GM23338 (cell line): ENCODE measurements around the gene CTNNA2. TPM values are rescaled to one million over a fixed set of nuclear protein-coding genes. Genes with fewer than 3 reads are reported as not detected.

Experiments used
- ATAC-seq: fragments of 200-7000 bp; cut with Tn5 transposase; 3 replicates; pipeline ENCODE4 v1.9.1; 2020
- DNase-seq: peaks from one replicate; pipeline ENCODE4 v3.0.0-alpha.2; 2015; ENCODE audit warnings: low spot score
- H2AFZ ChIP-seq: fragments of 200-600 bp; sonication (generic); 2 replicates; pipeline ENCODE4 v1.8.0; 2016; ENCODE audit warnings: antibody characterized with exemption, mild to moderate bottlenecking, moderate library complexity
- H3F3A ChIP-seq: fragments of 200-600 bp; sonication (generic); replicated peaks from 2 replicates; pipeline ENCODE4 v1.8.0; 2017; ENCODE audit warnings: antibody characterized with exemption, mixed run types, low read depth
- H3K27ac ChIP-seq: fragments of 200-600 bp; sonication (generic); 2 replicates; pipeline ENCODE4 v1.6.1; 2016; ENCODE audit warnings: low read depth
- H3K27me3 ChIP-seq: fragments of 200-600 bp; sonication (generic); 2 replicates; pipeline ENCODE4 v1.8.0; 2016; ENCODE audit warnings: mild to moderate bottlenecking, mixed run types, moderate library complexity; ENCODE audit not compliant: insufficient read depth
- H3K36me3 ChIP-seq: fragments of 200-600 bp; sonication (generic); 2 replicates; pipeline ENCODE4 v1.8.0; 2016; ENCODE audit warnings: mild to moderate bottlenecking; ENCODE audit not compliant: insufficient read depth
- H3K4me1 ChIP-seq: fragments of 200-600 bp; sonication (generic); 2 replicates; pipeline ENCODE4 v1.8.0; 2016; ENCODE audit warnings: mild to moderate bottlenecking, moderate library complexity; ENCODE audit not compliant: insufficient read depth
- H3K4me2 ChIP-seq: fragments of 200-600 bp; sonication (generic); 2 replicates; pipeline ENCODE4 v1.7.1; 2017; ENCODE audit warnings: mixed run types
- H3K4me3 ChIP-seq: fragments of 200-600 bp; sonication (generic); 2 replicates; pipeline ENCODE4 v1.6.1; 2016; ENCODE audit warnings: mixed run types
- H3K79me2 ChIP-seq: fragments of 200-600 bp; sonication (generic); replicated peaks from 2 replicates; pipeline ENCODE4 v1.8.0; 2017; ENCODE audit warnings: mild to moderate bottlenecking; ENCODE audit not compliant: insufficient read depth
- H3K9me2 ChIP-seq: fragments of 200-600 bp; sonication (generic); 2 replicates; pipeline ENCODE4 v1.8.0; 2017; ENCODE audit not compliant: insufficient read depth
- H4K20me1 ChIP-seq: fragments of 200-600 bp; sonication (generic); replicated peaks from 2 replicates; pipeline ENCODE4 v1.8.0; 2017; ENCODE audit warnings: mild to moderate bottlenecking; ENCODE audit not compliant: insufficient read depth
- H3K27ac Mint-ChIP-seq: 2 replicates; pipeline ENCODE4 v1.8.0; 2020; ENCODE audit warnings: inconsistent platforms, mild to moderate bottlenecking, moderate library complexity, mixed read lengths
- H3K27me3 Mint-ChIP-seq: 3 replicates; pipeline ENCODE4 v1.8.0; 2022; ENCODE audit warnings: low read depth, mild to moderate bottlenecking, moderate library complexity, mixed read lengths, inconsistent platforms; ENCODE audit not compliant: insufficient read depth, poor library complexity
- H3K36me3 Mint-ChIP-seq: 3 replicates; pipeline ENCODE4 v1.8.0; 2021; ENCODE audit warnings: low read depth, mild to moderate bottlenecking, inconsistent platforms, moderate library complexity, mixed read lengths
- H3K4me1 Mint-ChIP-seq: 3 replicates; pipeline ENCODE4 v1.8.0; 2020; ENCODE audit warnings: mild to moderate bottlenecking, inconsistent platforms, mixed read lengths
- H3K4me3 Mint-ChIP-seq: 3 replicates; pipeline ENCODE4 v1.8.0; 2021; ENCODE audit warnings: moderate library complexity, mild to moderate bottlenecking, inconsistent platforms, mixed read lengths
- H3K9me3 Mint-ChIP-seq: 3 replicates; pipeline ENCODE4 v1.8.0; 2020; ENCODE audit warnings: moderate library complexity, mild to moderate bottlenecking, inconsistent platforms, mixed read lengths
- CREB1 ChIP-seq: fragments of 250-450 bp; sonication (Bioruptor Pico); IDR thresholded peaks from 2 replicates; pipeline ENCODE4 v1.5.0; 2020; ENCODE audit warnings: low read depth, mild to moderate bottlenecking, moderate library complexity
- EZH2 ChIP-seq: fragments of 200-600 bp; sonication (generic); IDR thresholded peaks from one replicate; pipeline ENCODE4 v1.8.0; 2017; ENCODE audit warnings: antibody characterized with exemption, mild to moderate bottlenecking, low read depth; ENCODE audit not compliant: unreplicated experiment
- EZH2phosphoT487 ChIP-seq: fragments of 200-600 bp; sonication (generic); IDR thresholded peaks from one replicate; pipeline ENCODE4 v1.8.1; 2018; ENCODE audit warnings: antibody characterized with exemption; ENCODE audit not compliant: unreplicated experiment
- JUNB ChIP-seq: IDR thresholded peaks from one replicate; pipeline ENCODE4 v1.6.1; 2016; ENCODE audit warnings: antibody characterized with exemption; ENCODE audit not compliant: unreplicated experiment
- NANOG ChIP-seq: IDR thresholded peaks from 2 replicates; pipeline ENCODE4 v1.6.1; 2016; ENCODE audit warnings: antibody characterized with exemption, borderline replicate concordance
- POLR2AphosphoS5 ChIP-seq: IDR thresholded peaks from 2 replicates; pipeline ENCODE4 v1.6.1; 2016; ENCODE audit warnings: antibody characterized with exemption, low read depth
- STAT1 ChIP-seq: IDR thresholded peaks from one replicate; pipeline ENCODE4 v1.6.1; 2016; ENCODE audit warnings: antibody characterized with exemption; ENCODE audit not compliant: unreplicated experiment
- ZNF114 ChIP-seq: fragments of 250-450 bp; sonication (Bioruptor Pico); IDR thresholded peaks from 2 replicates; pipeline ENCODE4 v1.5.0; 2020; ENCODE audit warnings: mild to moderate bottlenecking, moderate library complexity
- ZNF331 ChIP-seq: fragments of 250-450 bp; sonication (Bioruptor Pico); IDR thresholded peaks from 2 replicates; pipeline ENCODE4 v1.5.0; 2020; ENCODE audit warnings: low read depth, mild to moderate bottlenecking, moderate library complexity
- polyA plus RNA-seq: library from polyadenylated mRNA; unstranded; fragments of >200 nt; fragmentation: Nextera tagmentation; extraction: Ambion mirVana; gene quantifications from 2 replicates; pipeline ENCODE4 v1.2.1, GENCODE V29; 2016
- total RNA-seq: library from RNA; depleted of rRNA; stranded (reverse); fragments of >200 nt; shearing (Covaris generic); gene quantifications from 2 replicates; pipeline ENCODE4 v1.2.3, GENCODE V29; 2014
- TF ChIP-seq, protein P1 (sequence below): fragments of 250-450 bp; sonication (Bioruptor Pico); IDR thresholded peaks from 2 replicates; pipeline ENCODE4 v1.5.0; 2020; ENCODE audit warnings: mild to moderate bottlenecking, moderate library complexity
- TF ChIP-seq, protein P2 (sequence below): IDR thresholded peaks from 2 replicates; pipeline ENCODE4 v1.6.1; 2016; ENCODE audit warnings: antibody characterized with exemption
- TF ChIP-seq, protein P3 (sequence below), 2 experiments: fragments of 200-600 bp in 1 of 2; sonication (generic) in 1 of 2; conservative IDR thresholded peaks; 2 replicates each; pipeline versions ENCODE4 v1.5.1 to v1.6.1; 2016 to 2017; ENCODE audit warnings: antibody characterized with exemption in 2 of 2, low read depth in 2 of 2, mild to moderate bottlenecking in 2 of 2, moderate library complexity in 1 of 2
- TF ChIP-seq, protein P4 (sequence below): IDR thresholded peaks from one replicate; pipeline ENCODE4 v1.6.1; 2018; ENCODE audit warnings: antibody characterized with exemption; ENCODE audit not compliant: unreplicated experiment

Gene CTNNA2
- total and polyA plus RNA-seq, 2 experiments from 2014 or later: 6.4 to 15.6 TPM

DNA sequence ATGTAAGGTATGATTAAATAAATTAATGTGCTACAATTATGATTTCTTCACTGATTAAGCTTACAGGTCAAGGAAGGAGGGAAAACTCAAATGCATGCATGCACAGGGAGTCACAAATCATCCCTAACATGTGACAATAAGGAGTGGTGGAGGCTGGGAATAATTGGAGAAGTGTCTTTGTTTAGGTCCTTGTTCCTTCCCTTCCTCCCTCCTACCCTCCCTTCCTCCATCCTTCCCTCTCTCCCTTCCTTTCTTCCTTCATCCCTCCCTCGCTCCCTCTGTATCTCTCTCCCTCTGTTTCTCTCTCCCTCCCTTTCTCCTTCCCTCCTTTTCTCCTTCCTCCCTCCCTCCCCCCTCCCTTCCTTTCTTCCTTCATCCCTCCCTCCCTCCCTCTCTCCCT lies 337.1 kb downstream of the CTNNA2 start:
- Mint-ChIP-seq H3K4me1 (peaks cover 34% of the 10 kb centered on the region), H3K4me3 (no peak overlapping the region), H3K9me3 (no peaks in the 10 kb centered on the region; the same call in 2 of the 3 replicates), H3K27me3 (no peaks in the 10 kb centered on the region), H3K27ac (no peak overlapping the region), H3K36me3 (peaks cover 6% of the 10 kb centered on the region; the same call in 1 of the 3 replicates)
- DNase-seq (no peak), ATAC-seq (no peak)
- Histone ChIP-seq H3K79me2 (no peaks in the 10 kb centered on the region), H3K27me3 (no peaks in the 10 kb centered on the region), H4K20me1 (no peaks in the 10 kb centered on the region), H3F3A (no peaks in the 10 kb centered on the region), H3K36me3 (no peaks in the 10 kb centered on the region), H3K4me3 (no peak overlapping the region), H3K27ac (peak overlapping the region; percentile 47), H3K9me2 (peaks cover 6% of the 10 kb centered on the region; the same call in 1 of the 2 replicates), H2AFZ (no peak overlapping the region), H3K4me1 (peaks cover 22% of the 10 kb centered on the region), H3K4me2 (no peak overlapping the region)
- no peak for TF ChIP-seq STAT1
- TF ChIP-seq, protein P1, sequence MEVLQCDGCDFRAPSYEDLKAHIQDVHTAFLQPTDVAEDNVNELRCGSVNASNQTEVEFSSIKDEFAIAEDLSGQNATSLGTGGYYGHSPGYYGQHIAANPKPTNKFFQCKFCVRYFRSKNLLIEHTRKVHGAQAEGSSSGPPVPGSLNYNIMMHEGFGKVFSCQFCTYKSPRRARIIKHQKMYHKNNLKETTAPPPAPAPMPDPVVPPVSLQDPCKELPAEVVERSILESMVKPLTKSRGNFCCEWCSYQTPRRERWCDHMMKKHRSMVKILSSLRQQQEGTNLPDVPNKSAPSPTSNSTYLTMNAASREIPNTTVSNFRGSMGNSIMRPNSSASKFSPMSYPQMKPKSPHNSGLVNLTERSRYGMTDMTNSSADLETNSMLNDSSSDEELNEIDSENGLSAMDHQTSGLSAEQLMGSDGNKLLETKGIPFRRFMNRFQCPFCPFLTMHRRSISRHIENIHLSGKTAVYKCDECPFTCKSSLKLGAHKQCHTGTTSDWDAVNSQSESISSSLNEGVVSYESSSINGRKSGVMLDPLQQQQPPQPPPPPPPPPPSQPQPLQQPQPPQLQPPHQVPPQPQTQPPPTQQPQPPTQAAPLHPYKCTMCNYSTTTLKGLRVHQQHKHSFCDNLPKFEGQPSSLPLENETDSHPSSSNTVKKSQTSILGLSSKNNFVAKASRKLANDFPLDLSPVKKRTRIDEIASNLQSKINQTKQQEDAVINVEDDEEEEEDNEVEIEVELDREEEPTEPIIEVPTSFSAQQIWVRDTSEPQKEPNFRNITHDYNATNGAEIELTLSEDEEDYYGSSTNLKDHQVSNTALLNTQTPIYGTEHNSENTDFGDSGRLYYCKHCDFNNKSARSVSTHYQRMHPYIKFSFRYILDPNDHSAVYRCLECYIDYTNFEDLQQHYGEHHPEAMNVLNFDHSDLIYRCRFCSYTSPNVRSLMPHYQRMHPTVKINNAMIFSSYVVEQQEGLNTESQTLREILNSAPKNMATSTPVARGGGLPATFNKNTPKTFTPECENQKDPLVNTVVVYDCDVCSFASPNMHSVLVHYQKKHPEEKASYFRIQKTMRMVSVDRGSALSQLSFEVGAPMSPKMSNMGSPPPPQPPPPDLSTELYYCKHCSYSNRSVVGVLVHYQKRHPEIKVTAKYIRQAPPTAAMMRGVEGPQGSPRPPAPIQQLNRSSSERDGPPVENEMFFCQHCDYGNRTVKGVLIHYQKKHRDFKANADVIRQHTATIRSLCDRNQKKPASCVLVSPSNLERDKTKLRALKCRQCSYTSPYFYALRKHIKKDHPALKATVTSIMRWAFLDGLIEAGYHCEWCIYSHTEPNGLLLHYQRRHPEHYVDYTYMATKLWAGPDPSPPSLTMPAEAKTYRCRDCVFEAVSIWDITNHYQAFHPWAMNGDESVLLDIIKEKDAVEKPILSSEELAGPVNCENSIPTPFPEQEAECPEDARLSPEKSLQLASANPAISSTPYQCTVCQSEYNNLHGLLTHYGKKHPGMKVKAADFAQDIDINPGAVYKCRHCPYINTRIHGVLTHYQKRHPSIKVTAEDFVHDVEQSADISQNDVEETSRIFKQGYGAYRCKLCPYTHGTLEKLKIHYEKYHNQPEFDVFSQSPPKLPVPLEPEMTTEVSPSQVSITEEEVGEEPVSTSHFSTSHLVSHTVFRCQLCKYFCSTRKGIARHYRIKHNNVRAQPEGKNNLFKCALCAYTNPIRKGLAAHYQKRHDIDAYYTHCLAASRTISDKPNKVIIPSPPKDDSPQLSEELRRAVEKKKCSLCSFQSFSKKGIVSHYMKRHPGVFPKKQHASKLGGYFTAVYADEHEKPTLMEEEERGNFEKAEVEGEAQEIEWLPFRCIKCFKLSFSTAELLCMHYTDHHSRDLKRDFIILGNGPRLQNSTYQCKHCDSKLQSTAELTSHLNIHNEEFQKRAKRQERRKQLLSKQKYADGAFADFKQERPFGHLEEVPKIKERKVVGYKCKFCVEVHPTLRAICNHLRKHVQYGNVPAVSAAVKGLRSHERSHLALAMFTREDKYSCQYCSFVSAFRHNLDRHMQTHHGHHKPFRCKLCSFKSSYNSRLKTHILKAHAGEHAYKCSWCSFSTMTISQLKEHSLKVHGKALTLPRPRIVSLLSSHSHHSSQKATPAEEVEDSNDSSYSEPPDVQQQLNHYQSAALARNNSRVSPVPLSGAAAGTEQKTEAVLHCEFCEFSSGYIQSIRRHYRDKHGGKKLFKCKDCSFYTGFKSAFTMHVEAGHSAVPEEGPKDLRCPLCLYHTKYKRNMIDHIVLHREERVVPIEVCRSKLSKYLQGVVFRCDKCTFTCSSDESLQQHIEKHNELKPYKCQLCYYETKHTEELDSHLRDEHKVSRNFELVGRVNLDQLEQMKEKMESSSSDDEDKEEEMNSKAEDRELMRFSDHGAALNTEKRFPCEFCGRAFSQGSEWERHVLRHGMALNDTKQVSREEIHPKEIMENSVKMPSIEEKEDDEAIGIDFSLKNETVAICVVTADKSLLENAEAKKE: no peak
- no peak for TF ChIP-seq CREB1 (CRISPR knock-in tag)
- TF ChIP-seq NANOG: no peak
- no peak for TF ChIP-seq ZNF114 (CRISPR knock-in tag)
- TF ChIP-seq POLR2AphosphoS5: no peak
- no peak for TF ChIP-seq EZH2
- TF ChIP-seq JUNB: no peak
- no peak for TF ChIP-seq ZNF331 (CRISPR knock-in tag)
- no peak for TF ChIP-seq EZH2phosphoT487
- TF ChIP-seq, protein P2, sequence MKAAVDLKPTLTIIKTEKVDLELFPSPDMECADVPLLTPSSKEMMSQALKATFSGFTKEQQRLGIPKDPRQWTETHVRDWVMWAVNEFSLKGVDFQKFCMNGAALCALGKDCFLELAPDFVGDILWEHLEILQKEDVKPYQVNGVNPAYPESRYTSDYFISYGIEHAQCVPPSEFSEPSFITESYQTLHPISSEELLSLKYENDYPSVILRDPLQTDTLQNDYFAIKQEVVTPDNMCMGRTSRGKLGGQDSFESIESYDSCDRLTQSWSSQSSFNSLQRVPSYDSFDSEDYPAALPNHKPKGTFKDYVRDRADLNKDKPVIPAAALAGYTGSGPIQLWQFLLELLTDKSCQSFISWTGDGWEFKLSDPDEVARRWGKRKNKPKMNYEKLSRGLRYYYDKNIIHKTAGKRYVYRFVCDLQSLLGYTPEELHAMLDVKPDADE: no peak
- TF ChIP-seq, protein P3, sequence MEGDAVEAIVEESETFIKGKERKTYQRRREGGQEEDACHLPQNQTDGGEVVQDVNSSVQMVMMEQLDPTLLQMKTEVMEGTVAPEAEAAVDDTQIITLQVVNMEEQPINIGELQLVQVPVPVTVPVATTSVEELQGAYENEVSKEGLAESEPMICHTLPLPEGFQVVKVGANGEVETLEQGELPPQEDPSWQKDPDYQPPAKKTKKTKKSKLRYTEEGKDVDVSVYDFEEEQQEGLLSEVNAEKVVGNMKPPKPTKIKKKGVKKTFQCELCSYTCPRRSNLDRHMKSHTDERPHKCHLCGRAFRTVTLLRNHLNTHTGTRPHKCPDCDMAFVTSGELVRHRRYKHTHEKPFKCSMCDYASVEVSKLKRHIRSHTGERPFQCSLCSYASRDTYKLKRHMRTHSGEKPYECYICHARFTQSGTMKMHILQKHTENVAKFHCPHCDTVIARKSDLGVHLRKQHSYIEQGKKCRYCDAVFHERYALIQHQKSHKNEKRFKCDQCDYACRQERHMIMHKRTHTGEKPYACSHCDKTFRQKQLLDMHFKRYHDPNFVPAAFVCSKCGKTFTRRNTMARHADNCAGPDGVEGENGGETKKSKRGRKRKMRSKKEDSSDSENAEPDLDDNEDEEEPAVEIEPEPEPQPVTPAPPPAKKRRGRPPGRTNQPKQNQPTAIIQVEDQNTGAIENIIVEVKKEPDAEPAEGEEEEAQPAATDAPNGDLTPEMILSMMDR (conservative IDR thresholded peaks at IDR 0.05; ENCODE audit: low read depth in 2 of 2): no peak
- TF ChIP-seq, protein P4, sequence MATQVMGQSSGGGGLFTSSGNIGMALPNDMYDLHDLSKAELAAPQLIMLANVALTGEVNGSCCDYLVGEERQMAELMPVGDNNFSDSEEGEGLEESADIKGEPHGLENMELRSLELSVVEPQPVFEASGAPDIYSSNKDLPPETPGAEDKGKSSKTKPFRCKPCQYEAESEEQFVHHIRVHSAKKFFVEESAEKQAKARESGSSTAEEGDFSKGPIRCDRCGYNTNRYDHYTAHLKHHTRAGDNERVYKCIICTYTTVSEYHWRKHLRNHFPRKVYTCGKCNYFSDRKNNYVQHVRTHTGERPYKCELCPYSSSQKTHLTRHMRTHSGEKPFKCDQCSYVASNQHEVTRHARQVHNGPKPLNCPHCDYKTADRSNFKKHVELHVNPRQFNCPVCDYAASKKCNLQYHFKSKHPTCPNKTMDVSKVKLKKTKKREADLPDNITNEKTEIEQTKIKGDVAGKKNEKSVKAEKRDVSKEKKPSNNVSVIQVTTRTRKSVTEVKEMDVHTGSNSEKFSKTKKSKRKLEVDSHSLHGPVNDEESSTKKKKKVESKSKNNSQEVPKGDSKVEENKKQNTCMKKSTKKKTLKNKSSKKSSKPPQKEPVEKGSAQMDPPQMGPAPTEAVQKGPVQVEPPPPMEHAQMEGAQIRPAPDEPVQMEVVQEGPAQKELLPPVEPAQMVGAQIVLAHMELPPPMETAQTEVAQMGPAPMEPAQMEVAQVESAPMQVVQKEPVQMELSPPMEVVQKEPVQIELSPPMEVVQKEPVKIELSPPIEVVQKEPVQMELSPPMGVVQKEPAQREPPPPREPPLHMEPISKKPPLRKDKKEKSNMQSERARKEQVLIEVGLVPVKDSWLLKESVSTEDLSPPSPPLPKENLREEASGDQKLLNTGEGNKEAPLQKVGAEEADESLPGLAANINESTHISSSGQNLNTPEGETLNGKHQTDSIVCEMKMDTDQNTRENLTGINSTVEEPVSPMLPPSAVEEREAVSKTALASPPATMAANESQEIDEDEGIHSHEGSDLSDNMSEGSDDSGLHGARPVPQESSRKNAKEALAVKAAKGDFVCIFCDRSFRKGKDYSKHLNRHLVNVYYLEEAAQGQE: no peak
